GM03348 (cell line): ENCODE measurements around the gene TMPRSS5.
"Not testable (repeated sequence)": the region's sequence is repeated elsewhere in the genome, so short reads cannot be mapped to it uniquely, and the experiment has no call there.

ENCODE experiments used
- DNase-seq: peaks from one replicate; pipeline ENCODE4 v3.0.0; 2012; ENCODE audit warnings: low spot score

TMPRSS5 gene

GRCh38 chr11:113705871-113706655, at the start of gene TMPRSS5:
TMPRSS5 (minus strand) TSS chr11:113706308; CDS start chr11:113706224, 84 bp downstream.
- no peak for DNase-seq

- DNase-seq = no peak
Measured at GRCh38 chr11:113752932-113753331, 46.8 kb upstream of the TMPRSS5 start.

GRCh38 chr11:113736323-113736722, 30.2 kb upstream of the TMPRSS5 start:
- no peak for DNase-seq

- DNase-seq = no peak
Measured at GRCh38 chr11:113732092-113732491, 26.0 kb upstream of the TMPRSS5 start.

GRCh38 chr11:113730887-113731726, 25.0 kb upstream of the TMPRSS5 start:
- DNase-seq = peak; percentile 75

- DNase-seq = no peak
Measured at GRCh38 chr11:113729456-113729855, 23.3 kb upstream of the TMPRSS5 start.

GRCh38 chr11:113728814-113729213, 22.7 kb upstream of the TMPRSS5 start:
- DNase-seq = no peak

GRCh38 chr11:113725913-113726312, 19.8 kb upstream of the TMPRSS5 start:
- no peak for DNase-seq

- no peak for DNase-seq
Measured at GRCh38 chr11:113725407-113725806, 19.3 kb upstream of the TMPRSS5 start.

- no peak for DNase-seq
Measured at GRCh38 chr11:113724778-113725177, 18.7 kb upstream of the TMPRSS5 start.

- DNase-seq = no peak
Measured at GRCh38 chr11:113723787-113724186, 17.7 kb upstream of the TMPRSS5 start.

- DNase-seq = no peak
Measured at GRCh38 chr11:113722934-113723333, 16.8 kb upstream of the TMPRSS5 start.

GRCh38 chr11:113722221-113722620, 16.1 kb upstream of the TMPRSS5 start:
- DNase-seq = no peak

- no peak for DNase-seq
Measured at GRCh38 chr11:113721462-113722066, 15.5 kb upstream of the TMPRSS5 start.

GRCh38 chr11:113720478-113720877, 14.4 kb upstream of the TMPRSS5 start:
- not testable (repeated sequence) for DNase-seq

- DNase-seq = no peak
Measured at GRCh38 chr11:113715882-113716625, 9.9 kb upstream of the TMPRSS5 start.

GRCh38 chr11:113715273-113715672, 9.2 kb upstream of the TMPRSS5 start:
- DNase-seq = no peak

GRCh38 chr11:113710989-113711388, 4.9 kb upstream of the TMPRSS5 start:
- DNase-seq = no peak

GRCh38 chr11:113703551-113703950, 2.6 kb downstream of the TMPRSS5 start:
- not testable (repeated sequence) for DNase-seq

GRCh38 chr11:113701491-113701890, 4.6 kb downstream of the TMPRSS5 start:
- no peak for DNase-seq

- no peak for DNase-seq
Measured at GRCh38 chr11:113698515-113698914, 7.6 kb downstream of the TMPRSS5 start.
